OCI-LY7 (cell line): Measurements from ENCODE around the gene BPIFB2. TPM values are rescaled to one million over a fixed set of nuclear protein-coding genes. Genes with fewer than 3 reads are reported as not detected.

Source experiments
- BruUV-seq: library from RNA; stranded (reverse); fragments of 400-500 nt; replicated peaks from 2 replicates; lab custom pipeline; 2021; lab: Mats Ljungman, UMichigan
- CTCF ChIA-PET: fragments of 300-600 bp; sonication (Branson Sonifier 250); formaldehyde crosslinking; loops from one replicate; lab custom pipeline; 2022; ENCODE audit warnings: antibody characterized with exemption; ENCODE audit not compliant: unreplicated experiment; lab: Charles Lee
- POLR2A ChIA-PET: fragments of 300-600 bp; sonication (Branson Sonifier 250); formaldehyde crosslinking; loops from one replicate; lab custom pipeline; 2022; ENCODE audit warnings: antibody characterized with exemption; lab: Charles Lee
- DNase-seq: peaks from one replicate; pipeline ENCODE4 v3.0.0-alpha.2; 2015; ENCODE audit warnings: low spot score
- H2AFZ ChIP-seq: fragments of 200-600 bp; sonication (generic), shearing (Covaris generic); 2 replicates; pipeline ENCODE4 v1.6.1; 2014; ENCODE audit warnings: mild to moderate bottlenecking, antibody characterized with exemption, low read length, moderate library complexity
- H3K27ac ChIP-seq: fragments of 200-600 bp; sonication (generic); 2 replicates; pipeline ENCODE4 v1.5.1; 2014; ENCODE audit warnings: mixed run types, low read depth, mild to moderate bottlenecking, moderate library complexity, low read length, inconsistent platforms; ENCODE audit not compliant: poor library complexity, severe bottlenecking
- H3K36me3 ChIP-seq: fragments of 200-600 bp; sonication (generic); 2 replicates; pipeline ENCODE4 v1.6.1; 2014; ENCODE audit warnings: mild to moderate bottlenecking, antibody characterized with exemption, low read length, moderate library complexity, mixed read lengths; ENCODE audit not compliant: insufficient read depth
- H3K4me1 ChIP-seq: fragments of 200-600 bp; sonication (generic); 2 replicates; pipeline ENCODE4 v1.5.1; 2014; ENCODE audit warnings: mild to moderate bottlenecking, low read length; ENCODE audit not compliant: insufficient read depth, poor library complexity, severe bottlenecking
- H3K4me2 ChIP-seq: fragments of 200-600 bp; sonication (generic); 2 replicates; pipeline ENCODE4 v1.6.1; 2014; ENCODE audit warnings: mild to moderate bottlenecking, low read length
- H3K4me3 ChIP-seq: fragments of 200-600 bp; sonication (generic); 2 replicates; pipeline ENCODE4 v1.5.1; 2014; ENCODE audit warnings: mild to moderate bottlenecking, low read depth, low read length; ENCODE audit not compliant: poor library complexity, severe bottlenecking
- H3K79me2 ChIP-seq: fragments of 200-600 bp; sonication (generic); 2 replicates; pipeline ENCODE4 v1.6.1; 2016; ENCODE audit warnings: low read depth, mild to moderate bottlenecking, low read length, moderate library complexity, mixed read lengths; ENCODE audit not compliant: insufficient read depth
- H3K9me2 ChIP-seq: fragments of 200-600 bp; sonication (generic); 2 replicates; pipeline ENCODE4 v1.6.1; 2016; ENCODE audit warnings: mild to moderate bottlenecking, low read length, mixed read lengths; ENCODE audit not compliant: insufficient read depth
- H3K9me3 ChIP-seq: fragments of 200-600 bp; sonication (generic); 2 replicates; pipeline ENCODE4 v1.6.1; 2014; ENCODE audit warnings: mild to moderate bottlenecking, mixed run types, low read length, mixed read lengths
- H4K20me1 ChIP-seq: fragments of 200-600 bp; sonication (generic); 2 replicates; pipeline ENCODE4 v1.6.1; 2014; ENCODE audit warnings: mild to moderate bottlenecking, antibody characterized with exemption, low read length, moderate library complexity, mixed read lengths; ENCODE audit not compliant: insufficient read depth
- CTCF ChIP-seq: fragments of 200-600 bp; sonication (generic); conservative IDR thresholded peaks from 2 replicates; pipeline ENCODE4 v1.5.1; 2014; ENCODE audit warnings: mild to moderate bottlenecking, antibody characterized with exemption, low read length, moderate library complexity, mixed read lengths
- EZH2phosphoT487 ChIP-seq: fragments of 200-600 bp; sonication (generic); IDR thresholded peaks from 2 replicates; pipeline ENCODE4 v1.6.1; 2018; ENCODE audit warnings: low read depth, borderline replicate concordance, mild to moderate bottlenecking, mixed run types, antibody characterized with exemption, low read length, moderate library complexity, mixed read lengths
- intact Hi-C: fragments of 100-400 bp; cut with micrococcal nuclease; formaldehyde crosslinking; loops from one replicate; pipeline ENCODE4 v1.10.0; 2022; ENCODE audit not compliant: unreplicated experiment
- total RNA-seq, 2 experiments: library from RNA; depleted of rRNA in 1 of 2; stranded (reverse); fragments of >200 nt in 1 of 2; shearing (Covaris generic) in 1 of 2; gene quantifications; 2 replicates each; pipeline ENCODE4 v1.2.3, GENCODE V29; 2014 to 2022

BPIFB2 gene
- total RNA-seq, 2 experiments from 2014 or later: not detected

GRCh38 chr20:33015700-33016580, 8.4 kb downstream of the BPIFB2 start:
- Histone ChIP-seq H2AFZ (no peak overlapping the region), H3K4me2 (no peak overlapping the region), H3K79me2 (no peaks in the 10 kb centered on the region), H3K36me3 (no peaks in the 10 kb centered on the region), H3K27ac (no peak overlapping the region), H3K4me3 (no peak overlapping the region), H3K9me2 (no peaks in the 10 kb centered on the region), H3K9me3 (no peaks in the 10 kb centered on the region), H3K4me1 (no peaks in the 10 kb centered on the region), H4K20me1 (no peaks in the 10 kb centered on the region)
- ChIA-PET POLR2A (no interaction called here), CTCF (no interaction called here)
- intact Hi-C loops: no loop called here
- no peak for DNase-seq
- no peak for TF ChIP-seq EZH2phosphoT487
- TF ChIP-seq CTCF: no peak
- no TSS peak for BruUV-seq

- H3K4me1 ChIP-seq: no peaks in the 10 kb centered on the region
- DNase-seq: no peak
- POLR2A ChIA-PET: no interaction called here
- H3K4me2 ChIP-seq: no peak overlapping the region
- H2AFZ ChIP-seq: no peak overlapping the region
- no peaks in the 10 kb centered on the region for H3K36me3 ChIP-seq
- H3K27ac ChIP-seq: no peak overlapping the region
- H3K79me2 ChIP-seq: no peaks in the 10 kb centered on the region
- H4K20me1 ChIP-seq: no peaks in the 10 kb centered on the region
- CTCF ChIA-PET: no interaction called here
- BruUV-seq: no TSS peak
- no peak overlapping the region for H3K4me3 ChIP-seq
- TF ChIP-seq CTCF: no peak
- TF ChIP-seq EZH2phosphoT487: no peak
- no peaks in the 10 kb centered on the region for H3K9me3 ChIP-seq
- no peaks in the 10 kb centered on the region for H3K9me2 ChIP-seq
- intact Hi-C loops: no loop called here
These were observed 9.1 kb downstream of the BPIFB2 start for GRCh38 chr20:33016581-33017109.

GRCh38 chr20:33017542-33017941, 10.0 kb downstream of the BPIFB2 start:
- no peaks in the 10 kb centered on the region for H4K20me1 ChIP-seq
- no peaks in the 10 kb centered on the region for H3K36me3 ChIP-seq
- TF ChIP-seq CTCF (no peak), EZH2phosphoT487 (no peak)
- no peak overlapping the region for H3K4me2 ChIP-seq
- H3K79me2 ChIP-seq: no peaks in the 10 kb centered on the region
- no peaks in the 10 kb centered on the region for H3K9me2 ChIP-seq
- H3K9me3 ChIP-seq: no peaks in the 10 kb centered on the region
- no peak overlapping the region for H2AFZ ChIP-seq
- intact Hi-C loops: no loop called here
- no peak overlapping the region for H3K4me3 ChIP-seq
- no peaks in the 10 kb centered on the region for H3K4me1 ChIP-seq
- BruUV-seq: no TSS peak
- ChIA-PET POLR2A (interaction anchor here (0.6 kb wide), 1 partner anchor 877 kb away, joined by 5 read pairs; no protein-coding TSS in a partner anchor), CTCF (no interaction called here)
- no peak for DNase-seq
- no peak overlapping the region for H3K27ac ChIP-seq
